T follicular helper cell (primary cell): ENCODE results near the gene CCDC92.

ENCODE experiments used
- DNase-seq: peaks from one replicate; pipeline ENCODE4 v3.0.0-alpha.2; 2020; ENCODE audit warnings: low read depth

The CCDC92 gene

GRCh38 chr12:123910057-123910456 is 62.6 kb downstream of the CCDC92 start:
- no peak for DNase-seq

GRCh38 chr12:123908884-123909725 is 63.5 kb downstream of the CCDC92 start:
- DNase-seq: no peak

- DNase-seq: no peak
Observed at GRCh38 chr12:123907726-123908476, 64.7 kb downstream of the CCDC92 start.

GRCh38 chr12:123906711-123907420 is 65.8 kb downstream of the CCDC92 start:
- DNase-seq: no peak

GRCh38 chr12:123905319-123905925 is 67.2 kb downstream of the CCDC92 start:
- peak; percentile 52 for DNase-seq

- DNase-seq: no peak
Observed at GRCh38 chr12:123903301-123904065, 69.1 kb downstream of the CCDC92 start.

- DNase-seq: no peak
Observed at GRCh38 chr12:123902821-123903220, 69.8 kb downstream of the CCDC92 start.

- DNase-seq: no peak
Observed at GRCh38 chr12:123900871-123901376, 71.7 kb downstream of the CCDC92 start.

GRCh38 chr12:123899368-123899767 is 73.3 kb downstream of the CCDC92 start:
- no peak for DNase-seq

- no peak for DNase-seq
Observed at GRCh38 chr12:123898673-123899072, 74.0 kb downstream of the CCDC92 start.

- no peak for DNase-seq
Observed at GRCh38 chr12:123897221-123897620, 75.4 kb downstream of the CCDC92 start.

GRCh38 chr12:123896767-123897166 is 75.9 kb downstream of the CCDC92 start:
- no peak for DNase-seq

GRCh38 chr12:123895451-123895850 is 77.2 kb downstream of the CCDC92 start:
- DNase-seq: no peak

- DNase-seq: no peak
Observed at GRCh38 chr12:123894823-123895345, 77.7 kb downstream of the CCDC92 start.

- DNase-seq: no peak
Observed at GRCh38 chr12:123893276-123893675, 79.4 kb downstream of the CCDC92 start.

- DNase-seq: no peak
Observed at GRCh38 chr12:123892853-123893252, 79.8 kb downstream of the CCDC92 start.

- no peak for DNase-seq
Observed at GRCh38 chr12:123892180-123892559, 80.5 kb downstream of the CCDC92 start.

- no peak for DNase-seq
Observed at GRCh38 chr12:123891516-123892179, 81.0 kb downstream of the CCDC92 start.

GRCh38 chr12:123891011-123891410 is 81.6 kb downstream of the CCDC92 start:
- no peak for DNase-seq

GRCh38 chr12:123890536-123890902 is 82.1 kb downstream of the CCDC92 start:
- DNase-seq: no peak
